ENCODE data around the gene SSC4D.
"Not testable (repeated sequence)": the region's sequence is repeated elsewhere in the genome, so short reads cannot be mapped to it uniquely, and the experiment has no call there.

SSC4D gene

GRCh38 chr7:76395965-76396726, 13.4 kb downstream of the SSC4D start:
- no peak for DNase-seq (ENCODE audit: low read depth)
- TF ChIP-seq CTCF (IDR thresholded peaks at IDR 0.05; ENCODE audit: control insufficient read depth, extremely low read depth, insufficient read depth), result no peak
- no peak overlapping the region for H3K4me3 ChIP-seq (ENCODE audit: low read depth, low read length)

GRCh38 chr7:76395605-76395964, 13.9 kb downstream of the SSC4D start:
- DNase-seq (ENCODE audit: low read depth); H3K4me3 ChIP-seq (ENCODE audit: low read depth, low read length): not testable (repeated sequence)

- no peak for DNase-seq (ENCODE audit: low read depth)
- TF ChIP-seq CTCF (IDR thresholded peaks at IDR 0.05; ENCODE audit: control insufficient read depth, extremely low read depth, insufficient read depth), result no peak
- H3K4me3 ChIP-seq (ENCODE audit: low read depth, low read length), result no peak overlapping the region
Observed at GRCh38 chr7:76394957-76395356, 14.5 kb downstream of the SSC4D start.

- no peak for TF ChIP-seq CTCF (IDR thresholded peaks at IDR 0.05; ENCODE audit: control insufficient read depth, extremely low read depth, insufficient read depth)
- DNase-seq (ENCODE audit: low read depth), result peak; percentile 50
Observed at GRCh38 chr7:76393116-76394031, 16.1 kb downstream of the SSC4D start.

GRCh38 chr7:76392531-76393115, 16.9 kb downstream of the SSC4D start:
- peak overlapping the region; percentile 43 for H3K4me3 ChIP-seq (ENCODE audit: low read depth, low read length)
- TF ChIP-seq CTCF (IDR thresholded peaks at IDR 0.05; ENCODE audit: control insufficient read depth, extremely low read depth, insufficient read depth), result no peak
- no peak for DNase-seq (ENCODE audit: low read depth)

More at GRCh38 chr7:76393116-76394031, 16.1 kb downstream of the SSC4D start:
- peak overlapping the region; percentile 60 for H3K4me3 ChIP-seq (ENCODE audit: low read depth, low read length)

GRCh38 chr7:76390092-76390491, 19.4 kb downstream of the SSC4D start:
- no peak for TF ChIP-seq CTCF (IDR thresholded peaks at IDR 0.05; ENCODE audit: control insufficient read depth, extremely low read depth, insufficient read depth)
- no peak for DNase-seq (ENCODE audit: low read depth)
- no peak overlapping the region for H3K4me3 ChIP-seq (ENCODE audit: low read depth, low read length)

GRCh38 chr7:76387789-76388188, 21.7 kb downstream of the SSC4D start:
- H3K4me3 ChIP-seq (ENCODE audit: low read depth, low read length); DNase-seq (ENCODE audit: low read depth): not testable (repeated sequence)

All from LNCaP clone FGC (cell line).